Uterus (tissue), 4 donors: ENCODE results near the gene GRK2. TPM values are rescaled to one million over a fixed set of nuclear protein-coding genes. Genes with fewer than 3 reads are reported as not detected.

ENCODE experiments used
- DNase-seq, 2 donors: peaks; one replicate each; pipeline ENCODE4 v3.0.0-alpha.2; 2019 to 2020
- H3K27ac ChIP-seq, 2 donors: fragments of 200-600 bp; sonication (generic); 1 replicate in 1 of 2; 2 replicates in 1 of 2; pipeline ENCODE4 v1.5.1; 2016 to 2018
- H3K27me3 ChIP-seq, 2 donors: fragments of 200-600 bp; sonication (generic); one replicate each; pipeline ENCODE4 v1.5.1; 2018 to 2019; ENCODE audit warnings: control low read depth in 1 of 2
- H3K36me3 ChIP-seq, 2 donors: fragments of 200-600 bp; sonication (generic); one replicate each; pipeline ENCODE4 v1.5.1; 2019; ENCODE audit warnings: control low read depth in 1 of 2
- H3K4me1 ChIP-seq, 2 donors: fragments of 200-600 bp; sonication (generic); one replicate each; pipeline ENCODE4 v1.5.1; 2018 to 2019; ENCODE audit warnings: control low read depth in 1 of 2
- H3K4me3 ChIP-seq, 2 donors: fragments of 200-600 bp; sonication (generic); 1 replicate in 1 of 2; 2 replicates in 1 of 2; pipeline ENCODE4 v1.5.1; 2018 to 2019; ENCODE audit warnings: mild to moderate bottlenecking in 1 of 2
- H3K9me3 ChIP-seq, 2 donors: fragments of 200-600 bp; sonication (generic); one replicate each; pipeline ENCODE4 v1.5.1; 2019; ENCODE audit warnings: control low read depth in 1 of 2
- POLR2A ChIP-seq, 2 donors: fragments of 450-650 bp; IDR thresholded peaks; one replicate each; pipeline ENCODE4 v1.6.1; 2016; ENCODE audit warnings: antibody characterized with exemption in 2 of 2, mild to moderate bottlenecking in 1 of 2, moderate library complexity in 1 of 2
- intact Hi-C: fragments of 100-400 bp; cut with DNase I; formaldehyde crosslinking; loops from one replicate; pipeline ENCODE4 v1.15.1; 2023; ENCODE audit warnings: low total_unique reads
- total RNA-seq, 4 donors: library from RNA; depleted of rRNA in 3 of 4; stranded (reverse); fragments of >200 nt in 3 of 4; gene quantifications; one replicate each; pipeline versions ENCODE4 v1.1.0 to v1.2.4, GENCODE V29; 2014 to 2023
- TF ChIP-seq, protein P1 (sequence below), 4 experiments: fragments of 200-600 bp in 2 of 4; fragments of 450-650 bp in 2 of 4; sonication (generic) in 2 of 4; IDR thresholded peaks; one replicate each; pipeline ENCODE4 v1.5.1; 2016 to 2019; ENCODE audit warnings: antibody characterized with exemption in 4 of 4, mild to moderate bottlenecking in 2 of 4, moderate library complexity in 1 of 4
- donor health status: DM: yes; HTN: yes; CAD: no.

The GRK2 gene
- total RNA-seq, 4 donors from 2014 or later, result 25.0 to 93.8 (median 64.2) TPM

DNA sequence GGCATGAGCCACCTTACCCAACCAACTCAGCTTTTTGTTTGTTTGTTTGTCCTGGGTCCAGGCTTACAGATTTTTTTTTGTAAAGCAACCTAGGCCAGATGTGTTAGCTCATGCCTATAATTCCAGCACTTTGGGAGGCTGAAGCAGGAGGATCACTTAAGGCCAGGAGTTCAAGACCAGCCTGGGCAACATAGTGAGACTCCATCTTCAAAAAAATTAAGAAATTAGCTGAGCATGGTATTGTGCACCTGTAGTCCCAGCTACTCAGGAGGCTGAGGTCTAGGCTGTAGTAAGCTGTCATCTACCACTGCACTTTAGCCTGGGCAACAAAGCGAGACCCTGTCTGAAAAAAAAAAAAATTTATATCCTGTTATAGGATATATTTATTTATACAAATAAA lies 28.7 kb upstream of the GRK2 start:
- no peaks in the 10 kb centered on the region for H3K9me3 ChIP-seq
- no peaks in the 10 kb centered on the region for H3K36me3 ChIP-seq
- DNase-seq, result no peak
- TF ChIP-seq, protein P1, sequence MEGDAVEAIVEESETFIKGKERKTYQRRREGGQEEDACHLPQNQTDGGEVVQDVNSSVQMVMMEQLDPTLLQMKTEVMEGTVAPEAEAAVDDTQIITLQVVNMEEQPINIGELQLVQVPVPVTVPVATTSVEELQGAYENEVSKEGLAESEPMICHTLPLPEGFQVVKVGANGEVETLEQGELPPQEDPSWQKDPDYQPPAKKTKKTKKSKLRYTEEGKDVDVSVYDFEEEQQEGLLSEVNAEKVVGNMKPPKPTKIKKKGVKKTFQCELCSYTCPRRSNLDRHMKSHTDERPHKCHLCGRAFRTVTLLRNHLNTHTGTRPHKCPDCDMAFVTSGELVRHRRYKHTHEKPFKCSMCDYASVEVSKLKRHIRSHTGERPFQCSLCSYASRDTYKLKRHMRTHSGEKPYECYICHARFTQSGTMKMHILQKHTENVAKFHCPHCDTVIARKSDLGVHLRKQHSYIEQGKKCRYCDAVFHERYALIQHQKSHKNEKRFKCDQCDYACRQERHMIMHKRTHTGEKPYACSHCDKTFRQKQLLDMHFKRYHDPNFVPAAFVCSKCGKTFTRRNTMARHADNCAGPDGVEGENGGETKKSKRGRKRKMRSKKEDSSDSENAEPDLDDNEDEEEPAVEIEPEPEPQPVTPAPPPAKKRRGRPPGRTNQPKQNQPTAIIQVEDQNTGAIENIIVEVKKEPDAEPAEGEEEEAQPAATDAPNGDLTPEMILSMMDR (IDR thresholded peaks at IDR 0.05), result no peak
- no peak for TF ChIP-seq POLR2A (IDR thresholded peaks at IDR 0.05)
- H3K27me3 ChIP-seq, result no peaks in the 10 kb centered on the region
- peaks cover 0 to 15% of the 10 kb centered on the region in 2 donors for H3K4me1 ChIP-seq
- no peak overlapping the region for H3K4me3 ChIP-seq
- no peak overlapping the region for H3K27ac ChIP-seq
- intact Hi-C loops, result no loop called here

DNA sequence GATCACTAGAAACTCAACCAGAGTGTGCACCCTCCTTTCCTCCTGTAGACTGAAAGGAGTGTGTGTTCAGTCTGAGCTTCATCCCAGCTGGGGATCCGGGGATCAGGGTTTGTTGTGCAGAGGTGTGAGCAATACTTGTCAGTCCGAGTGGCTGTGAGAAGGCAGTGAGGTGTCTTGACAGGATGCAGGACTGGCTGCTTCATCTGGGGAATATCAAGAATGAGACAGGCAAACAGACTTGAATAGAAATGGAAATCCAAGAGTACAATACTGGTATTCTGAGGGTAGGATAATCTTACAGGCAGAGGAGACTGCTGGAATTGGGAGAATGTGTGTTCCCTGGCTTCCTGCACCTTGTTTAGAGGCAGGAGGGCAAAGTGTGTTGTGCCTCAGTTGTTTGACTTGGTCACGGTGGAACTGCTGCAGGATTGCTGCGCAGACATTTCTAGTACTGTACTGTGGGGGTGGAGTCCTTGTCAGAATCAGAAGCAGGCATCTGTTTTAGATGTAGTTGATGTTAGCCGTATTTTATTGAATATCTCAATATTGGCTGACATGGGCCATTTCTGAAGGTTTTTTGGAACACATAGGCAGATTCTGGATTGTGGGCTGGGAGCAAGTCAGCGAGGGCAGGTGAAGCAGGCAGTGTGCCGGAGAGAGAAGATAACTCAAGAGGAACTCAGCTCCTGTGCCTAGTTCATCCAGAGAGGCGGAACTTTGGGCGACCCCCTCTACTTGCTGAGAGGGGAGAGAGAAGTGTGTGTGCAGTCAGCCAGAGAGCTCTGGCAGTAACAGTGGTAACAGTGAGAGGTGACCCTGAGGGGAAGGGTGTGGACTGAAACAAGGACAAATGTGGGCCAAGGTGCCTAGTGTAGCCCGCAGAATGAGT lies 27.1 kb upstream of the GRK2 start:
- H3K36me3 ChIP-seq, result no peaks in the 10 kb centered on the region
- intact Hi-C loops, result no loop called here
- H3K27me3 ChIP-seq, result no peaks in the 10 kb centered on the region
- H3K4me3 ChIP-seq, result peak overlapping the region in 1 of 2 donors; percentile 22
- H3K9me3 ChIP-seq, result no peaks in the 10 kb centered on the region
- TF ChIP-seq POLR2A (IDR thresholded peaks at IDR 0.05), result no peak
- TF ChIP-seq, protein P1 (IDR thresholded peaks at IDR 0.05), result no peak
- peaks cover 0 to 15% of the 10 kb centered on the region in 2 donors for H3K4me1 ChIP-seq
- H3K27ac ChIP-seq, result peak overlapping the region; percentile 70 to 84
- no peak for DNase-seq

DNA sequence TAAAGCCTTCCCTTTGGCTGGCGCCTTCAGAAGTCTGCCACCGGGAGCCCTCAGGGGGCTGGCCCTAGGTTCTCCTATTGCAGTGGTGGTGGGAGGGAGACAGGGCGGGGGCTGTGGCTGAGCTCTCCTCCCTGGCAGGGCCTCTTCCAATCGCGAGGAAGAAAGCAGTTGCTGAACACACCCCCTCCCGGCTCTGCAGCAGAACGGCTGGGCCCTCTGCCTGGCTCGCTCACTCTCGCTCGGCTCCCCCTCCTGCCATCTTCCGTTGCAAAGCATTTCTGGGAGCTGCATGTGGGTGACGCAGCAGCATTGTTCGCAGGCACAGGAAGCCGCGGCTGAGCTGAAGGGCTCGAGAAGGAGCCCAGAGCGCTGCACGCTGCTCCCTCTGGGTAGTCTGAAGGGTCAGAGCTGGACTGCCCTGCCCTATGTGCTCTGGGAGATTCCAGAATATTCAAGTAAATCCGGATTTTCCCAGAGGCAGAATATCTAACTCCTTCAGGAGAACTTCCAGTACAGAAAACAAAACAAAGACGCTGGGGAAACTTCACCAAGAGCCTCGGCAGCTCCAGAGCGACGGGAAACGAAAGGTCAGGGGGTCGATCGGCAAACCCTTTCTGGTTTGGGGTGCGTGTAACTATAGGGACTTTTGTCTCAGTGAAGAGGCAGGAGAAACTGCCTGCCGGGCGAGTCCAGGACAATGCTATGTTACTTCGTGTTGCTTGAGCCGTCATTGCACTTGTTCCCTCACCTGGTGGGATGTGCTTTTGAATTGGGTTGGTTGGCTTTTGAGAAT lies 26.3 kb upstream of the GRK2 start:
- Histone ChIP-seq H3K4me3 (peak overlapping the region; percentile 68 to 72), H3K4me1 (peaks cover 0 to 15% of the 10 kb centered on the region in 2 donors), H3K9me3 (no peaks in the 10 kb centered on the region), H3K36me3 (no peaks in the 10 kb centered on the region), H3K27ac (peak overlapping the region; percentile 84 to 91), H3K27me3 (no peaks in the 10 kb centered on the region)
- peak; percentile 95 to 97 for DNase-seq
- TF ChIP-seq, protein P1 (IDR thresholded peaks at IDR 0.05), result peak in 3 of 4 experiments; percentile 9 to 32 (median 23)
- peak; percentile 92 to 93 for TF ChIP-seq POLR2A (IDR thresholded peaks at IDR 0.05)
- intact Hi-C loops, result no loop called here

DNA sequence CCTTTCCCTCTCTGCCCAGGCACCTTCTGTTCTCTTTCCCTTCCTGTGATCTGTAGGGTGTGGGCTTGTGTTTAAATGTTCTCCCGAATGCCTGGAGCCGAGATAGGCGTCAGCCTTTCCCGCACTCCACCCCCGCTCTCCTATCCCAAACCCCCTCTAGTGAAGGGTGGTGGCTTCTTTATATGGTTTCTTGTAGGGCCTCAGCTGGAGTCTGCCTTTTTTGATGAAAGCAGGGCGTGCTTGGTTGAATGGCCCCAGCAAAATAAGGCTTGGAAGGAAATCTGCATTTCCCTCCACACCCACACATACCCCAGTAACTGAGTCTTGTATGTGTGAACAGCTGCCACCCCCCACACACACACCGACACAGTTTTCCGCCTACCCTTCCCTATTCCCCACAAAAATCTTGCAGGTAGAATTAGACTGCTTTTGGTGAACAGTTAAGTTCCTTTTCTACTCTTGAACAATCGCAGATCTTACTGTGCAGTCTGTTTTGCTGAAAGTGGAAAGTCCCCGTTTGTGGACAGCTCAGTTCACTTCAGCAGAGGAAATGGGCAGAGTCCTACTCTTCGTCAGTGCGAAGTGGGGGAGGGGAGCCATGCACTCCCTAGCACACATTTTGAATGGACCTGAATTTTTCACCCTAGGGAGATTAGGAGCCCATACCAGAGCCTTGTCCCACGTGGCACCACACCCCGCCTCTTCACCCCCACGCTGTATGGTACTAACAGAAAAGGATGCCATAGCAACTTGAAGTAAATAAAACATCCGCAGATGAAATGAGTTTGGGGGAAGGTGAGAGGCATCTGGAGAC lies 25.5 kb upstream of the GRK2 start:
- peak overlapping the region; percentile 68 to 72 for H3K4me3 ChIP-seq
- intact Hi-C loops, result no loop called here
- no peaks in the 10 kb centered on the region for H3K36me3 ChIP-seq
- TF ChIP-seq, protein P1 (IDR thresholded peaks at IDR 0.05), result no peak
- TF ChIP-seq POLR2A (IDR thresholded peaks at IDR 0.05), result no peak
- no peaks in the 10 kb centered on the region for H3K27me3 ChIP-seq
- H3K9me3 ChIP-seq, result no peaks in the 10 kb centered on the region
- peak overlapping the region; percentile 84 to 91 for H3K27ac ChIP-seq
- H3K4me1 ChIP-seq, result peaks cover 0 to 15% of the 10 kb centered on the region in 2 donors
- DNase-seq, result peak; percentile 62 to 64
